ENCODE results near the gene HDAC7.
A peak's percentile ranks its signal among the peaks of the same experiment; 100 is the strongest.

The HDAC7 gene

GRCh38 chr12:47778881-47779280, 40.8 kb downstream of the HDAC7 start:
- DNase-seq (ENCODE audit: low spot score): no peak

GRCh38 chr12:47777741-47778558, 41.8 kb downstream of the HDAC7 start:
- DNase-seq (ENCODE audit: low spot score): no peak

- no peak for DNase-seq (ENCODE audit: low spot score)
Measured at GRCh38 chr12:47777151-47777550, 42.6 kb downstream of the HDAC7 start.

- peak; percentile 52 for DNase-seq (ENCODE audit: low spot score)
Measured at GRCh38 chr12:47776471-47777143, 43.1 kb downstream of the HDAC7 start.

GRCh38 chr12:47775100-47775911, 44.4 kb downstream of the HDAC7 start:
- DNase-seq (ENCODE audit: low spot score): no peak

GRCh38 chr12:47774663-47775062, 45.0 kb downstream of the HDAC7 start:
- no peak for DNase-seq (ENCODE audit: low spot score)

GRCh38 chr12:47773858-47774580, 45.7 kb downstream of the HDAC7 start:
- DNase-seq (ENCODE audit: low spot score): no peak

- DNase-seq (ENCODE audit: low spot score): peak; percentile 96
Measured at GRCh38 chr12:47773062-47773857, 46.4 kb downstream of the HDAC7 start, which contains the start of gene SLC48A1. TSS of gene SLC48A1 (plus strand) at chr12:47773238. CDS start at chr12:47773305, 67 bp downstream.

GRCh38 chr12:47772738-47773061, 47.0 kb downstream of the HDAC7 start:
- no peak for DNase-seq (ENCODE audit: low spot score)

- DNase-seq (ENCODE audit: low spot score): no peak
Measured at GRCh38 chr12:47772094-47772660, 47.5 kb downstream of the HDAC7 start.

- no peak for DNase-seq (ENCODE audit: low spot score)
Measured at GRCh38 chr12:47771304-47771703, 48.4 kb downstream of the HDAC7 start.

- peak; percentile 47 for DNase-seq (ENCODE audit: low spot score)
Measured at GRCh38 chr12:47770086-47770726, 49.5 kb downstream of the HDAC7 start.

- DNase-seq (ENCODE audit: low spot score): no peak
Measured at GRCh38 chr12:47769234-47770085, 50.2 kb downstream of the HDAC7 start.

- peak; percentile 49 for DNase-seq (ENCODE audit: low spot score)
Measured at GRCh38 chr12:47768323-47768811, 51.3 kb downstream of the HDAC7 start.

GRCh38 chr12:47767216-47767724, 52.4 kb downstream of the HDAC7 start:
- no peak for DNase-seq (ENCODE audit: low spot score)

- DNase-seq (ENCODE audit: low spot score): no peak
Measured at GRCh38 chr12:47766502-47767215, 53.0 kb downstream of the HDAC7 start.

- no peak for DNase-seq (ENCODE audit: low spot score)
Measured at GRCh38 chr12:47763481-47764346, 56.0 kb downstream of the HDAC7 start.

All from AG08396 (cell line).